GM23248 (cell line): ENCODE results near the gene PRKCQ. TPM values are rescaled to one million over a fixed set of nuclear protein-coding genes. Genes with fewer than 3 reads are reported as not detected.

Experiments used
- DNase-seq: peaks from one replicate; pipeline ENCODE4 v3.0.0-alpha.2; 2015
- H2AFZ ChIP-seq: fragments of 200-600 bp; sonication (generic); 2 replicates; pipeline ENCODE4 v1.6.1; 2016; ENCODE audit warnings: antibody characterized with exemption
- H3F3A ChIP-seq: fragments of 200-600 bp; sonication (generic); 2 replicates; pipeline ENCODE4 v1.6.1; 2016; ENCODE audit warnings: mild to moderate bottlenecking, antibody characterized with exemption, mixed run types; ENCODE audit not compliant: insufficient read depth
- H3K27ac ChIP-seq: fragments of 200-600 bp; sonication (generic); 2 replicates; pipeline ENCODE4 v1.5.1; 2016; ENCODE audit warnings: mild to moderate bottlenecking
- H3K27me3 ChIP-seq: fragments of 200-600 bp; sonication (generic); replicated peaks from 2 replicates; pipeline ENCODE4 v1.6.1; 2016; ENCODE audit warnings: mild to moderate bottlenecking; ENCODE audit not compliant: insufficient read depth
- H3K36me3 ChIP-seq: fragments of 200-600 bp; sonication (generic); 2 replicates; pipeline ENCODE4 v1.6.1; 2016; ENCODE audit warnings: low read depth, mild to moderate bottlenecking
- H3K4me1 ChIP-seq: fragments of 200-600 bp; sonication (generic); 2 replicates; pipeline ENCODE4 v1.6.1; 2016; ENCODE audit warnings: mild to moderate bottlenecking; ENCODE audit not compliant: insufficient read depth
- H3K4me2 ChIP-seq: fragments of 200-600 bp; sonication (generic); one replicate; pipeline ENCODE4 v1.6.1; 2016; ENCODE audit warnings: mild to moderate bottlenecking; ENCODE audit not compliant: unreplicated experiment
- H3K4me3 ChIP-seq: fragments of 200-600 bp; sonication (generic); 2 replicates; pipeline ENCODE4 v1.5.1; 2016; ENCODE audit warnings: mild to moderate bottlenecking
- H3K79me2 ChIP-seq: fragments of 200-600 bp; sonication (generic); 2 replicates; pipeline ENCODE4 v1.6.1; 2016; ENCODE audit warnings: mild to moderate bottlenecking; ENCODE audit not compliant: insufficient read depth
- H3K9ac ChIP-seq: fragments of 200-600 bp; sonication (generic); 2 replicates; pipeline ENCODE4 v1.6.1; 2016; ENCODE audit warnings: mild to moderate bottlenecking
- H3K9me2 ChIP-seq: fragments of 200-600 bp; sonication (generic); 2 replicates; pipeline ENCODE4 v1.6.1; 2016; ENCODE audit warnings: mixed run types, mild to moderate bottlenecking, moderate library complexity; ENCODE audit not compliant: insufficient read depth
- H3K9me3 ChIP-seq: fragments of 200-600 bp; sonication (generic); one replicate; pipeline ENCODE4 v1.6.1; 2017; ENCODE audit warnings: low read depth
- H4K20me1 ChIP-seq: fragments of 200-600 bp; sonication (generic); 2 replicates; pipeline ENCODE4 v1.6.0; 2016; ENCODE audit not compliant: insufficient read depth
- EZH2 ChIP-seq: fragments of 200-600 bp; sonication (generic); IDR thresholded peaks from 2 replicates; pipeline ENCODE4 v1.6.1; 2018; ENCODE audit warnings: antibody characterized with exemption, mild to moderate bottlenecking; ENCODE audit not compliant: insufficient read depth, poor library complexity, severe bottlenecking
- EZH2phosphoT487 ChIP-seq: fragments of 200-600 bp; sonication (generic); IDR thresholded peaks from 2 replicates; pipeline ENCODE4 v1.6.1; 2018; ENCODE audit warnings: antibody characterized with exemption, moderate library complexity, mild to moderate bottlenecking, low read depth; ENCODE audit not compliant: insufficient read depth
- WGBS, 2 experiments: methylation state at CpG; one replicate each; pipeline ENCODE4 v1.1.6; 2015 to 2017; ENCODE audit warnings: low lambda C conversion rate in 2 of 2, low coverage in 1 of 2; ENCODE audit errors: missing lambda C conversion rate in 2 of 2; 5-methylcytosine and 5-hydroxymethylcytosine counted together
- in situ Hi-C: fragments of 300-500 bp; cut with MboI; formaldehyde crosslinking; loops from 2 replicates; pipeline ENCODE4 v1.15.0; 2020
- polyA plus RNA-seq: library from polyadenylated mRNA; unstranded; fragments of >200 nt; fragmentation: Nextera tagmentation; extraction: Ambion mirVana; gene quantifications from 2 replicates; pipeline ENCODE4 v1.2.1, GENCODE V29; 2016
- total RNA-seq: library from RNA; depleted of rRNA; stranded (reverse); fragments of >200 nt; shearing (Covaris generic); gene quantifications from 2 replicates; pipeline ENCODE4 v1.2.3, GENCODE V29; 2014

The PRKCQ gene
- total and polyA plus RNA-seq, 2 experiments from 2014 or later, result not detected

DNA sequence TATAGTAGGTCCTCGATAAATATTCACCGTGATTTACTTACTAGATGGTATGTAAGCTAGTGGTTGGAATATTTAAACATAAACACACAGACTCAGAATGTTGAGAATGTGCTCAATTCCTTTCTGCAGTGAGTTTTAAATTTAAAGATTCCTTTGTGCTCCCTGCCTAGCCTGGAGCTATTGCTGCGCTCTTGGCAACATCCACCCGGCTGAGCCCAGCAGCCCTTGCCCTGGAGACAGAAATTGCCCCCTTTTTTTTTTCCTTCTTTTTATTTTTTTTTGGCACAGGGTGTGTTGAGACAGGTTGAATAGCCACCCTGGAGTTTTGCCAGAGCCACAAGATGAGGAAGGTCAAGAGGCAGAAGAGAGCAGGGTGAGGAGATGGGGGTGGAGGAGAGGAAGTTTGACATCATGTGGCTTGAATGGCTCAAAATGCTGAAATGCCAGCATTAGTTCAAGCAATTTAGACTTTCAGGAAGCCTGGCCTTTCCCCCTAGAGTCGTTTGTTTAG lies 180.8 kb downstream of the PRKCQ start:
- H3K9me3 ChIP-seq, result no peaks in the 10 kb centered on the region
- H3K4me2 ChIP-seq, result no peak overlapping the region
- H3K79me2 ChIP-seq, result no peaks in the 10 kb centered on the region
- H4K20me1 ChIP-seq, result no peaks in the 10 kb centered on the region
- no peaks in the 10 kb centered on the region for H3K9me2 ChIP-seq
- H3F3A ChIP-seq, result peaks cover 28% of the 10 kb centered on the region
- TF ChIP-seq EZH2phosphoT487 (no peak), EZH2 (no peak)
- 77 to 81% methylated on average over 5 of the region's 5 CpGs for WGBS, 2 experiments
- no peak overlapping the region for H3K9ac ChIP-seq
- H3K4me3 ChIP-seq, result no peak overlapping the region
- H3K36me3 ChIP-seq, result no peaks in the 10 kb centered on the region
- in situ Hi-C loops, result loop anchor here (10.0 kb wide), 2 partner anchors 194 to 294 kb away; partner anchors contain the start of gene PFKFB3
- peaks cover 20% of the 10 kb centered on the region for H3K27me3 ChIP-seq
- no peak for DNase-seq
- H3K27ac ChIP-seq, result no peak overlapping the region
- H3K4me1 ChIP-seq, result peaks cover 14% of the 10 kb centered on the region
- H2AFZ ChIP-seq, result no peak overlapping the region

DNA sequence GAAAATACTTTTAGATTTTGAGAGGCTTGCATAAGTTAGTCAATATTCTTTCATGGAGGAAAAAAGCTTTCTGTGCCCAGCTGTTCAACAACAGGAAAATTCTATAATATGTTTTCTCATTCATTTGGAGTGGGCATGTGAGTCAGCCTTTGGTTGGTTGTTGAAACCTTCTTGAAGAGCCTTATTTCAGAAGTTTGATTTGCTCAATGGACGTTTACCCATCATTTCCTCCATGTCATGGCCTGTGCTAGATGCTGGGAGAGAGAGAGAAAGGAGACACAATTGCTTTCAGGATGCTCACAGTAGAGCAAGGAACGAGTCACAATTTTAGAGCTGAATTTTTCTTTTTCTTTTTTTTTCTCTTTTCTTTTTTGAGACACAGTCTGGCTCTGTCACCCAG lies 181.7 kb downstream of the PRKCQ start:
- Histone ChIP-seq H4K20me1 (no peaks in the 10 kb centered on the region), H3K27ac (no peak overlapping the region), H2AFZ (no peak overlapping the region), H3K9ac (no peak overlapping the region), H3F3A (peaks cover 28% of the 10 kb centered on the region), H3K9me3 (no peaks in the 10 kb centered on the region), H3K4me2 (no peak overlapping the region), H3K27me3 (peaks cover 15% of the 10 kb centered on the region; the same call in 1 of the 2 replicates), H3K4me3 (no peak overlapping the region), H3K36me3 (no peaks in the 10 kb centered on the region), H3K9me2 (no peaks in the 10 kb centered on the region), H3K79me2 (no peaks in the 10 kb centered on the region), H3K4me1 (peaks cover 14% of the 10 kb centered on the region)
- TF ChIP-seq EZH2phosphoT487, result no peak
- no peak for TF ChIP-seq EZH2
- in situ Hi-C loops, result loop anchor here (10.0 kb wide), 2 partner anchors 194 to 294 kb away; partner anchors contain the start of gene PFKFB3
- 58 to 60% methylated on average over 2 of the region's 2 CpGs for WGBS, 2 experiments
- DNase-seq, result peak; percentile 22

DNA sequence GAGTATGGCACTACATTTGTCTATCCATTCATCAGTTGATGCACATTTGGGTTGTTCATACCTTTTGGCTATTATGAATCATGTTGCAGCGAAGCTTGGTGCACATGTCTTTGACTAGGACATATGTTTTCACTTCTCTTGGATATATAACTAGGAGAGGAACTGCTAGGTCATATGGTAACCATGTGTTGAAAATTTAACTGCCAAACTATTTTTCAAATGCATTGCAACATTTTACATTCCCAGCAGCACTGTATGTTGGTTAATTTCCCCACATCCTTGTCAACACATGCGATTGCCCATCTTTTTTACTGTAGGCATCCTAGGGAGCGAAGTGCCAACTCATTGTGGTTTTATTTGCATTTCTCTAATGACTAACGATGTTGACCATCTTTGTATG lies 183.4 kb downstream of the PRKCQ start:
- peak; percentile 95 for DNase-seq
- in situ Hi-C loops, result loop anchor here (10.0 kb wide), 2 partner anchors 192 to 292 kb away; partner anchors contain the start of gene PFKFB3

DNA sequence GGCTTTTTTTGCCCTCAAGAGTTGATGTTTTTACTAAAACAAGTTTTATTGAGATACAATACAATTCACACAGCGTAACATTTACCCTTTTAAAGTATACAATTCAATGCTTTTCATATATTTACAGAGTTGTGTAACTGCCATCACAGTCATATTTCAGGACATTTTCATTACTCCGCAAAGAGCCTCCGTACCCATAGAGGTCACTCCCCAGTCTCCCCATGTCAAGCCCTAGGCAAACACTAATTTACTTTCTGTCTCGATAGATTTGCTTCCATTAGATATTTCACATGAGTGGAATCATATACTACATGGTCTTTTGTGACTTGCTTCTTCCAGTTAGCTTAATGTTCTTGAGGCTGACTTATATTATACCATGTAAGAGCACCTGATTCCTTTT lies 183.8 kb downstream of the PRKCQ start:
- no peak for TF ChIP-seq EZH2
- TF ChIP-seq EZH2phosphoT487, result no peak
- Histone ChIP-seq H3F3A (peaks cover 28% of the 10 kb centered on the region), H3K36me3 (no peaks in the 10 kb centered on the region), H3K9ac (no peak overlapping the region), H3K27me3 (peaks cover 18% of the 10 kb centered on the region; the same call in 1 of the 2 replicates), H3K9me2 (no peaks in the 10 kb centered on the region), H3K79me2 (no peaks in the 10 kb centered on the region), H4K20me1 (no peaks in the 10 kb centered on the region), H3K9me3 (no peaks in the 10 kb centered on the region), H3K4me2 (peak overlapping the region; percentile 27), H2AFZ (no peak overlapping the region), H3K4me1 (peaks cover 11% of the 10 kb centered on the region), H3K4me3 (no peak overlapping the region), H3K27ac (no peak overlapping the region)
- in situ Hi-C loops, result loop anchor here (10.0 kb wide), 2 partner anchors 191 to 291 kb away; partner anchors contain the start of gene PFKFB3
- WGBS, 2 experiments, result 41 to 49% methylated on average over 4 of the region's 4 CpGs
- no peak for DNase-seq

More for the DNA sequence above, 183.4 kb downstream of the PRKCQ start:
- peak overlapping the region; percentile 27 for H3K4me2 ChIP-seq
- no peaks in the 10 kb centered on the region for H3K9me2 ChIP-seq
- peaks cover 28% of the 10 kb centered on the region for H3F3A ChIP-seq
- no peaks in the 10 kb centered on the region for H3K9me3 ChIP-seq
- no peak overlapping the region for H3K4me3 ChIP-seq
- no peaks in the 10 kb centered on the region for H3K79me2 ChIP-seq
- 1 to 3% methylated on average over 4 of the region's 4 CpGs for WGBS, 2 experiments
- H3K27me3 ChIP-seq, result peaks cover 15% of the 10 kb centered on the region; the same call in 1 of the 2 replicates
- H3K9ac ChIP-seq, result no peak overlapping the region
- peaks cover 14% of the 10 kb centered on the region for H3K4me1 ChIP-seq
- no peaks in the 10 kb centered on the region for H4K20me1 ChIP-seq
- peak overlapping the region; percentile 19; the same call in 1 of the 2 replicates for H3K27ac ChIP-seq
- H3K36me3 ChIP-seq, result no peaks in the 10 kb centered on the region
- H2AFZ ChIP-seq, result no peak overlapping the region
- TF ChIP-seq EZH2 (no peak), EZH2phosphoT487 (peak; percentile 99)
